Measurements from ENCODE around the gene KLHL42.

- TF ChIP-seq CTCF (IDR thresholded peaks at IDR 0.05; ENCODE audit: low read length) (no peak), EZH2 (IDR thresholded peaks at IDR 0.05; ENCODE audit: borderline replicate concordance, low read length) (no peak)
These were observed 21.6 kb downstream of the KLHL42 start for GRCh38 chr12:27801630-27802029.

All from OCI-LY1 (cell line).